RWPE2 (cell line): Measurements from ENCODE around the gene NUDC.

Experiments
- ATAC-seq: fragments of 200-7000 bp; cut with Tn5 transposase; 3 replicates; pipeline ENCODE4 v1.9.1; 2021; ENCODE audit warnings: low read depth
- DNase-seq: peaks from one replicate; pipeline ENCODE4 v3.0.0-alpha.2; 2020; ENCODE audit warnings: low spot score
- H3K27ac ChIP-seq: fragments of 450-650 bp; 2 replicates; pipeline ENCODE4 v1.5.1; 2017; ENCODE audit warnings: mild to moderate bottlenecking; ENCODE audit not compliant: poor library complexity, severe bottlenecking
- H3K27me3 ChIP-seq: fragments of 250-450 bp; sonication (Bioruptor Pico); 2 replicates; pipeline ENCODE4 v1.5.1; 2021; ENCODE audit warnings: mild to moderate bottlenecking, moderate library complexity; ENCODE audit not compliant: insufficient read depth, poor library complexity, severe bottlenecking
- H3K36me3 ChIP-seq: fragments of 250-450 bp; sonication (Bioruptor Pico); 2 replicates; pipeline ENCODE4 v1.5.1; 2020; ENCODE audit warnings: low read depth, mild to moderate bottlenecking, moderate library complexity
- H3K4me1 ChIP-seq: fragments of 250-450 bp; sonication (Bioruptor Pico); 2 replicates; pipeline ENCODE4 v1.5.1; 2021; ENCODE audit warnings: mild to moderate bottlenecking, moderate library complexity; ENCODE audit not compliant: insufficient read depth, poor library complexity, severe bottlenecking
- H3K4me3 ChIP-seq: fragments of 250-450 bp; sonication (Bioruptor Pico); 2 replicates; pipeline ENCODE4 v1.5.1; 2021; ENCODE audit warnings: mild to moderate bottlenecking, moderate library complexity; ENCODE audit not compliant: severe bottlenecking
- H3K9me3 ChIP-seq: fragments of 250-450 bp; sonication (Bioruptor Pico); 2 replicates; pipeline ENCODE4 v1.5.1; 2021; ENCODE audit warnings: mild to moderate bottlenecking, moderate library complexity; ENCODE audit not compliant: severe bottlenecking
- CTCF ChIP-seq: fragments of 450-650 bp; IDR thresholded peaks from one replicate; pipeline ENCODE4 v1.5.1; 2017; ENCODE audit warnings: mild to moderate bottlenecking, moderate library complexity; ENCODE audit not compliant: poor library complexity, severe bottlenecking

NUDC gene

GRCh38 chr1:26953374-26953773 lies 31.8 kb downstream of the NUDC start:
- Histone ChIP-seq H3K9me3 (no peaks in the 10 kb centered on the region), H3K27ac (no peak overlapping the region)
- no peak for TF ChIP-seq CTCF

DNA sequence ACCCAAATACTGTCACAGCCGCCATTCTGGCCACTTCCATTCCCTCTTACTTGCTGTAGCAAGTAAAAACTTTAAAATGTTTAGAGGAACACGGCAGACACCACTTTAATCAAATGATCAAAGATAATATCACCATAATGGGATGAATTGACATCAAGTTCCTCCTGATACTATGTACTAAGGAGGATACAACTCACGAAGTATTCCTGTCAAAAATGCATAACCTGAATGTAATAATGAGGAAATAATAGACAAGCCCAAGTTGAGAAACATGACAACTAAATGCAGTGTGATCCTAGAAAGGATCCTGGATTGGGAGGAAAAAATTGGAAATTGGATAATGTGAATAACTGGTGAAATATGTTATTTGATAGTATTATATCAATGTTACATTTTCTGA lies 34.8 kb downstream of the NUDC start:
- Histone ChIP-seq H3K36me3 (peaks cover 36% of the 10 kb centered on the region), H3K4me1 (peaks cover 5% of the 10 kb centered on the region), H3K27me3 (no peaks in the 10 kb centered on the region), H3K27ac (no peak overlapping the region), H3K9me3 (no peaks in the 10 kb centered on the region), H3K4me3 (no peak overlapping the region)
- TF ChIP-seq CTCF: no peak
- DNase-seq (no peak), ATAC-seq (no peak)

More at GRCh38 chr1:26953374-26953773, 31.8 kb downstream of the NUDC start:
- DNase-seq: no peak
- no peaks in the 10 kb centered on the region for H3K27me3 ChIP-seq
- H3K4me3 ChIP-seq: no peak overlapping the region
- no peak for ATAC-seq
- H3K36me3 ChIP-seq: peaks cover 57% of the 10 kb centered on the region
- no peaks in the 10 kb centered on the region for H3K4me1 ChIP-seq

GRCh38 chr1:26957306-26957705 lies 35.8 kb downstream of the NUDC start:
- TF ChIP-seq CTCF: no peak
- no peak overlapping the region for H3K4me3 ChIP-seq
- peaks cover 27% of the 10 kb centered on the region for H3K36me3 ChIP-seq
- no peak overlapping the region for H3K27ac ChIP-seq
- DNase-seq (no peak), ATAC-seq (no peak)
- no peaks in the 10 kb centered on the region for H3K9me3 ChIP-seq
- H3K4me1 ChIP-seq: peaks cover 15% of the 10 kb centered on the region
- no peaks in the 10 kb centered on the region for H3K27me3 ChIP-seq

DNA sequence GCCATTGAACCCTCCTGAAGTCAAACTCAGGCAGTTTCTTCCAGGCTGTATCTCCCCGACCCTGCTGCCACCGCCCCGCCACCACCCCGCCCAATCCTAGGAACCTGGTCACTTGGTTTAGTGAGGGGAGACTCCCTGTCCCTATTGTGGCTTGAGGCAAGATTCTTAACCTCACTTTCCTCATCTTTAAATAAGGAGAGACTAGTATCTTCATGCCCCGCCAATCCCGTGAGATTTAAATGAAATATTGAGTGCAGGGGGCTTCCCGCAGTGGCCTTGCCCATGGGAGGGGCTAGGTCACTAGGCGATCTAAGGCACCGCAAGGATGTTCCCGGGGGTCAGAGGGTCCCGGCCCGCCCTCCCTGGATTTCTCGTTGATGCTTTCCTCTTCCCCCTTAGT lies 37.7 kb downstream of the NUDC start:
- Histone ChIP-seq H3K4me1 (peaks cover 17% of the 10 kb centered on the region), H3K9me3 (no peaks in the 10 kb centered on the region), H3K4me3 (peak overlapping the region; percentile 90), H3K27ac (peak overlapping the region; percentile 94), H3K36me3 (peaks cover 16% of the 10 kb centered on the region; the same call in 1 of the 2 replicates), H3K27me3 (no peaks in the 10 kb centered on the region)
- DNase-seq (no peak), ATAC-seq (no peak)
- TF ChIP-seq CTCF: no peak

GRCh38 chr1:26959722-26960624 lies 38.4 kb downstream of the NUDC start, which contains the start of gene KDF1:
TSS of gene KDF1 (minus strand) at chr1:26960468. CDS start at chr1:26952380, 8,088 bp downstream.
- DNase-seq (peak; percentile 92), ATAC-seq (peak; percentile 86)
- no peaks in the 10 kb centered on the region for H3K9me3 ChIP-seq
- peak within 1 kb of the TSS; percentile 94 for H3K27ac ChIP-seq
- peaks cover 17% of the 10 kb centered on the region for H3K4me1 ChIP-seq
- H3K36me3 ChIP-seq: peaks cover 16% of the 10 kb centered on the region; the same call in 1 of the 2 replicates
- TF ChIP-seq CTCF: peak; percentile 17
- peak within 1 kb of the TSS; percentile 90 for H3K4me3 ChIP-seq
- no peaks in the 10 kb centered on the region for H3K27me3 ChIP-seq
